Liver (tissue), 3 donors: ENCODE results near the gene ARHGEF25.

Source experiments
- ATF3 ChIP-seq: IDR thresholded peaks from 2 replicates; pipeline ENCODE4 v1.6.1; 2016; ENCODE audit warnings: antibody characterized with exemption
- CTCF ChIP-seq: fragments of 150-350 bp; IDR thresholded peaks from 2 replicates; pipeline ENCODE4 v1.5.1; 2017; ENCODE audit warnings: improper control_type of control experiment, low read depth, low read length; ENCODE audit not compliant: missing input control
- EGR1 ChIP-seq, 2 donors: IDR thresholded peaks; 2 replicates each; pipeline ENCODE4 v1.6.1; 2016 to 2018; ENCODE audit warnings: antibody characterized with exemption in 2 of 2, low read depth in 2 of 2
- FOXA1 ChIP-seq: IDR thresholded peaks from 2 replicates; pipeline ENCODE4 v1.6.1; 2016; ENCODE audit warnings: antibody characterized with exemption
- GABPA ChIP-seq, 2 donors: IDR thresholded peaks in 1 of 2; conservative IDR thresholded peaks in 1 of 2; 2 replicates each; pipeline ENCODE4 v1.6.1; 2016; ENCODE audit warnings: antibody characterized with exemption in 2 of 2, mild to moderate bottlenecking in 1 of 2, moderate library complexity in 1 of 2
- JUND ChIP-seq, 2 donors: IDR thresholded peaks; 2 replicates each; pipeline ENCODE4 v1.6.1; 2016; ENCODE audit warnings: antibody characterized with exemption in 2 of 2
- REST ChIP-seq: IDR thresholded peaks from 2 replicates; pipeline ENCODE4 v1.6.1; 2016; ENCODE audit warnings: antibody characterized with exemption, mild to moderate bottlenecking
- TAF1 ChIP-seq: conservative IDR thresholded peaks from 2 replicates; pipeline ENCODE4 v1.6.1; 2016; ENCODE audit warnings: antibody characterized with exemption, mild to moderate bottlenecking
- ZBTB33 ChIP-seq: IDR thresholded peaks from 2 replicates; pipeline ENCODE4 v1.6.1; 2016; ENCODE audit warnings: antibody characterized with exemption
- donor health status: healthy.
- donor health status: healthy.

GRCh38 chr12:57628280-57629191, 17.3 kb downstream of the ARHGEF25 start:
- TF ChIP-seq CTCF (no peak), EGR1 (IDR thresholded peaks at IDR 0.05; ENCODE audit: low read depth in 2 of 2) (no peak), FOXA1 (no peak), TAF1 (no peak), GABPA (IDR thresholded peaks at IDR 0.05 in 1 of 2, conservative IDR thresholded peaks at IDR 0.05 in 1 of 2) (no peak), JUND (IDR thresholded peaks at IDR 0.05) (no peak), REST (no peak), ZBTB33 (no peak), ATF3 (no peak)
